Endothelial cell (in vitro differentiated cells): Measurements from ENCODE around the gene VPS41. TPM values are rescaled to one million over a fixed set of nuclear protein-coding genes. Genes with fewer than 3 reads are reported as not detected.

Experiments
- DNase-seq: peaks from one replicate; pipeline ENCODE4 v3.0.0; 2021; ENCODE audit warnings: low spot score
- H3K27ac Mint-ChIP-seq: one replicate; pipeline ENCODE4 v1.8.0; 2021; ENCODE audit warnings: mixed read lengths, inconsistent platforms; ENCODE audit not compliant: unreplicated experiment
- H3K27me3 Mint-ChIP-seq: one replicate; pipeline ENCODE4 v1.8.0; 2021; ENCODE audit warnings: mild to moderate bottlenecking, moderate library complexity, mixed read lengths, inconsistent platforms; ENCODE audit not compliant: unreplicated experiment
- H3K36me3 Mint-ChIP-seq: one replicate; pipeline ENCODE4 v1.8.0; 2021; ENCODE audit warnings: mild to moderate bottlenecking, low read depth, mixed read lengths, inconsistent platforms; ENCODE audit not compliant: unreplicated experiment
- H3K4me1 Mint-ChIP-seq: one replicate; pipeline ENCODE4 v1.8.0; 2021; ENCODE audit warnings: mild to moderate bottlenecking, mixed read lengths, inconsistent platforms; ENCODE audit not compliant: unreplicated experiment
- H3K4me3 Mint-ChIP-seq: one replicate; pipeline ENCODE4 v1.8.0; 2021; ENCODE audit warnings: mild to moderate bottlenecking, mixed read lengths, inconsistent platforms; ENCODE audit not compliant: unreplicated experiment
- H3K9me3 Mint-ChIP-seq: one replicate; pipeline ENCODE4 v1.8.0; 2021; ENCODE audit warnings: mixed read lengths, inconsistent platforms; ENCODE audit not compliant: unreplicated experiment
- total RNA-seq: library from RNA; stranded (reverse); fragmentation: NEBNext Ultra II Directional; extraction: Animal tissue kit (Norgen Biotek cat#: 25700); gene quantifications from one replicate; pipeline ENCODE4 v1.2.1, GENCODE V29; 2021; ENCODE audit not compliant: unreplicated experiment
- TF ChIP-seq, protein P1 (sequence below): fragments of 200-600 bp; sonication (generic); IDR thresholded peaks from one replicate; pipeline ENCODE4 v1.5.0; 2021; ENCODE audit warnings: antibody characterized with exemption; ENCODE audit not compliant: unreplicated experiment

Gene VPS41
- total RNA-seq, 1 donor from 2014 or later = 104 TPM

DNA sequence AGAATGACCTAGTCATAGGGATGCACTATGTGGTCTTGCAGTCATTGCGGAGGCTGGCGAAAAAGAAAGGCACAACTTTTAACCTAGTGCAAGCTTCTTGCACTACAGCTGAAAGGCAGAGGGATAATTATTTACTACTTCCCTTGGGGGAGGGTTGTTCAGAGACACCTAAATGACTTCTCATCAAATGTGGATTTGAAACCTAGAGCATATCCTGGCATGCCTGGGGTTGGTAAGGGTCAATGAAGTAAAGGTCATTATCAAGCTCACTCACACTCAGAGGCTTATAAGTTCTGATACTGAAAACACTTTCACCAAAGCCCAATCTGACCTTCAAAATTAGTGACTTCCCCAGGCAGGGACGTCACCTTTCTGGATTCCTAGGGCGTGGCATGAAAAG is 168.9 kb downstream of the VPS41 start:
- no peaks in the 10 kb centered on the region for H3K27me3 Mint-ChIP-seq
- no peaks in the 10 kb centered on the region for H3K4me1 Mint-ChIP-seq
- no peaks in the 10 kb centered on the region for H3K9me3 Mint-ChIP-seq
- TF ChIP-seq, protein P1, sequence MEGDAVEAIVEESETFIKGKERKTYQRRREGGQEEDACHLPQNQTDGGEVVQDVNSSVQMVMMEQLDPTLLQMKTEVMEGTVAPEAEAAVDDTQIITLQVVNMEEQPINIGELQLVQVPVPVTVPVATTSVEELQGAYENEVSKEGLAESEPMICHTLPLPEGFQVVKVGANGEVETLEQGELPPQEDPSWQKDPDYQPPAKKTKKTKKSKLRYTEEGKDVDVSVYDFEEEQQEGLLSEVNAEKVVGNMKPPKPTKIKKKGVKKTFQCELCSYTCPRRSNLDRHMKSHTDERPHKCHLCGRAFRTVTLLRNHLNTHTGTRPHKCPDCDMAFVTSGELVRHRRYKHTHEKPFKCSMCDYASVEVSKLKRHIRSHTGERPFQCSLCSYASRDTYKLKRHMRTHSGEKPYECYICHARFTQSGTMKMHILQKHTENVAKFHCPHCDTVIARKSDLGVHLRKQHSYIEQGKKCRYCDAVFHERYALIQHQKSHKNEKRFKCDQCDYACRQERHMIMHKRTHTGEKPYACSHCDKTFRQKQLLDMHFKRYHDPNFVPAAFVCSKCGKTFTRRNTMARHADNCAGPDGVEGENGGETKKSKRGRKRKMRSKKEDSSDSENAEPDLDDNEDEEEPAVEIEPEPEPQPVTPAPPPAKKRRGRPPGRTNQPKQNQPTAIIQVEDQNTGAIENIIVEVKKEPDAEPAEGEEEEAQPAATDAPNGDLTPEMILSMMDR = no peak
- H3K36me3 Mint-ChIP-seq = peaks cover 5% of the 10 kb centered on the region
- no peak overlapping the region for H3K27ac Mint-ChIP-seq
- H3K4me3 Mint-ChIP-seq = no peak overlapping the region
- DNase-seq = no peak

DNA sequence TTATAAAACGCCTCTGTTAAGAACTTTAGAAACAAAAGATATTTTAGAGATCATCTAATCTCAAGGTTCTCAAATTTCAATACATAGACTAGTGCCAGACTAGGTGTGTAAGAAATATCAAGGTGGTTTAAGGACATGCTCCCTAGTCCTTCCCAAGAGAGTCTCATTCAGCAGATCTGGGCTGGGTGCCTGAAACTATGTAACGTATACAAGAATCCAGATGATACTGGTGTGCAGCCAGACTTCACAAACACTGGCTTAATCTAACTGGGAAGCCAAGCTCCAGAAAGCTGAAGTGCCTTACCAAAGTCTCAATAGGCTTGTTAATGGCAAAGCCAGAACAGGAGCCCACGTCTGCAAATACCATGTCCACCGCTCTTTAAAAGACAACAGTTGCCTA is 172.9 kb downstream of the VPS41 start:
- Mint-ChIP-seq H3K36me3 (peaks cover 5% of the 10 kb centered on the region), H3K27me3 (no peaks in the 10 kb centered on the region), H3K27ac (no peak overlapping the region), H3K4me1 (no peaks in the 10 kb centered on the region), H3K9me3 (no peaks in the 10 kb centered on the region), H3K4me3 (no peak overlapping the region)
- TF ChIP-seq, protein P1 = no peak
- DNase-seq = no peak

DNA sequence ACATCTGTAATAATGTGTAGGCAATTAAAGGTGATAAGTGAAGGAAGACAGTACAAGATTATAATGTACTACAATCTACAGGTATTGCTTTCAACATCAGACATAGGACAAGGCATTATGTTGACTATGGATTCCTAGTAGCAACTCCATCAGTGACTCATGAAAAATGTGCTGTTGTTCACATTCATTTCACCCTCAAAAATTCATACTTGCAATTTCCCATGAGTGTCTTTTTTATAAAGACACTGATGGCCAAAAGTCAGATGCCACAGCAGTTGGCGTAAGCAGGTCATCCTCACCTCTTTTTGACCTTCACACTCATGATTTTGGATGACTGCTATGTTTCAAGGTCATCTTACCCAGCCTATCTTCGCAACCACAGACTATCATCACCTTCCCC is 177.8 kb downstream of the VPS41 start:
- H3K27me3 Mint-ChIP-seq = no peaks in the 10 kb centered on the region
- no peak overlapping the region for H3K27ac Mint-ChIP-seq
- TF ChIP-seq, protein P1 = no peak
- peaks cover 6% of the 10 kb centered on the region for H3K36me3 Mint-ChIP-seq
- no peak overlapping the region for H3K4me3 Mint-ChIP-seq
- H3K4me1 Mint-ChIP-seq = no peaks in the 10 kb centered on the region
- DNase-seq = no peak
- H3K9me3 Mint-ChIP-seq = no peaks in the 10 kb centered on the region

DNA sequence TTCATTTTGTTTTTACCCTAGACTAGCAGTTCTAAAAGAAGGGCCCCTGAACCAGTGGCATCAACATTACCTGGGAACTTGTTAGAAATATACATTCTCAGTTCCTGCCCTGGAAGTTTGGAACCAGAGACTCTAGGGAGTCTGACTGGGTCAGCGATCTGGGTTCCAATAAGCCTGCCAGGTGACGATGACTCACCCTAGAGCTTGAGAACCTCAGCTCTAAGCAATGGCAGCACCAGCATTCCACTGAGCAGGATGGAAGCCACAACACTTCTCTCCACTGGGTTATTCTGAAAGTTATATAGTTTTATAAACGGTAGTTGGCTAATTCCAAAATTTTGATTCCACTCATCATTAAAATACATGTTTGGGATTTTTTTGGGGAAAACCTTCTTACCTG is 180.8 kb downstream of the VPS41 start:
- TF ChIP-seq, protein P1 = no peak
- H3K27ac Mint-ChIP-seq = no peak overlapping the region

DNA sequence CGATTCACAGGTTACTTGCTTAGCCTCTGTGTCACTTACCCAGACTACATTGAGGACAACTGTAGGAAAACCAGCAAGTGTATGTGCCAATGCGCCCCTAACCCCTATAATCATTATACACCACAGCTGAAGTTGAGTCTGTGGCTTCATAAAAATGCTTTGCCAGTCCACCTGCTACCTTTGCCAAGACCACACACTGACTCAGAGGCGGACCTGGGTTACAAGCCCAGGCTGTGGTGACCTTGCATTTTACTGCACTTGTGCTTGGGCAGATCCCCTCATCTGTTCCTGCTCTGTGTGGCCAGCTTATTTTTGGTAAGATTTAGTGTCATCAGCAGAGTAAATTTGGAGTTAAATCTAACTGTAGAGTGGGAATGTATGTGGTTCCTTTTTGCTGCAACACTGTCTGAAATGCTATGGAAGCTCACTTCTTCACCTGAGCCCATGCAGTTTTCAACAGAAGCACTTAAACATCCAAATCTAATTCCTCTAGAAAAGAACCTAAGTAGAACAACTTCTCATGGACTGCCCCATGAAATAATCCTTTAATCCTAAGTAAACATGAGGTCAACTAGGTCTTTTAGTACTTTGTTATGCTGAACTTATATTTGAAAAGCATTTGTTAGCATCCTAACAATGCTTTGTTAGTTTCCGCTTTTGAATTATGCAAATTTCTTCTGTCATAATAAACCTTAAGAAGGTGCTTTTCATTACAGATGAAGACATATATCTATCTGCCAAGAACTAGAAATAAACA is 181.6 kb downstream of the VPS41 start:
- Mint-ChIP-seq H3K27me3 (no peaks in the 10 kb centered on the region), H3K4me3 (no peak overlapping the region), H3K27ac (no peak overlapping the region), H3K36me3 (peaks cover 6% of the 10 kb centered on the region), H3K9me3 (no peaks in the 10 kb centered on the region), H3K4me1 (no peaks in the 10 kb centered on the region)
- no peak for DNase-seq
- TF ChIP-seq, protein P1 = no peak

More for the DNA sequence above, 180.8 kb downstream of the VPS41 start:
- H3K9me3 Mint-ChIP-seq = no peaks in the 10 kb centered on the region
- peaks cover 6% of the 10 kb centered on the region for H3K36me3 Mint-ChIP-seq
- no peak overlapping the region for H3K4me3 Mint-ChIP-seq
- no peaks in the 10 kb centered on the region for H3K4me1 Mint-ChIP-seq
- H3K27me3 Mint-ChIP-seq = no peaks in the 10 kb centered on the region
- no peak for DNase-seq
